HepG2 (cell line): Measurements from ENCODE around the gene RMND5A. TPM values are rescaled to one million over a fixed set of nuclear protein-coding genes. Genes with fewer than 3 reads are reported as not detected.

ENCODE experiments used
- ATAC-seq: fragments of 200-7000 bp; cut with Tn5 transposase; 3 replicates; pipeline ENCODE4 v1.9.1; 2020; ENCODE audit warnings: mild to moderate bottlenecking, moderate library complexity
- BruUV-seq: library from RNA; stranded (reverse); fragments of 400-500 nt; replicated peaks from 2 replicates; lab custom pipeline; 2021; lab: Mats Ljungman, UMichigan
- CTCF ChIA-PET: fragments of 300-600 bp; formaldehyde crosslinking; extraction: SDS; loops from one replicate; lab custom pipeline; 2021; ENCODE audit warnings: low total read pairs, inconsistent platforms, low intra/inter-chr PET ratio; lab: Yijun Ruan, JAX
- POLR2A ChIA-PET: fragments of 350-600 bp; sonication (Branson Sonifier 250); formaldehyde crosslinking; loops from one replicate; lab custom pipeline; 2020; ENCODE audit warnings: antibody characterized with exemption, inconsistent platforms; lab: Yijun Ruan, JAX
- DNase-seq: peaks from one replicate; pipeline ENCODE4 v3.0.0-alpha.2; 2015; ENCODE audit warnings: low spot score
- FAIRE-seq: peaks from 3 replicates; lab custom pipeline; 2011; peaks lifted over from hg19 to GRCh38; lab: Jason Lieb, UNC
- H2AFZ ChIP-seq: one replicate; pipeline ENCODE4 v1.6.1; 2011; ENCODE audit warnings: low read length, inconsistent platforms
- H3K27ac ChIP-seq: fragments of 300-600 bp; 3 replicates; pipeline ENCODE4 v1.8.0; 2011; ENCODE audit warnings: mixed run types, mild to moderate bottlenecking, mixed read lengths, low read length, inconsistent platforms; ENCODE audit not compliant: insufficient read depth; ENCODE audit errors: extremely low read length
- H3K27me3 ChIP-seq, 2 experiments: fragments of 200-600 bp in 1 of 2; 2 replicates in 1 of 2; 3 replicates in 1 of 2; pipeline versions ENCODE4 v1.6.0 to v1.8.0; 2011; ENCODE audit warnings: low read length in 2 of 2, mild to moderate bottlenecking in 2 of 2, moderate library complexity in 2 of 2, inconsistent platforms in 1 of 2; ENCODE audit not compliant: insufficient read depth in 2 of 2, control insufficient read depth in 1 of 2
- H3K36me3 ChIP-seq, 2 experiments: fragments of 200-600 bp in 1 of 2; replicated peaks in 1 of 2; 2 replicates in 1 of 2; 3 replicates in 1 of 2; pipeline versions ENCODE4 v1.5.1 to v1.8.0; 2011; ENCODE audit warnings: low read length in 2 of 2, inconsistent platforms in 1 of 2; ENCODE audit not compliant: insufficient read depth in 2 of 2, control insufficient read depth in 1 of 2
- H3K4me1 ChIP-seq: 2 replicates; pipeline ENCODE4 v1.5.1; 2012; ENCODE audit warnings: low read length, inconsistent platforms; ENCODE audit not compliant: insufficient read depth
- H3K4me2 ChIP-seq: 2 replicates; pipeline ENCODE4 v1.6.0; 2011; ENCODE audit warnings: low read depth, low read length, inconsistent platforms
- H3K4me3 ChIP-seq, 3 experiments: fragments of 200-600 bp in 1 of 3; sonication (generic), shearing (Covaris generic) in 1 of 3; replicated peaks in 1 of 3; 2 replicates each; pipeline ENCODE4 v1.5.1; 2011 to 2016; ENCODE audit warnings: low read length in 3 of 3, inconsistent platforms in 2 of 3, low read depth in 2 of 3, mild to moderate bottlenecking in 2 of 3, control low read depth in 1 of 3, mixed read lengths in 1 of 3; ENCODE audit not compliant: insufficient read depth in 1 of 3
- H3K79me2 ChIP-seq: one replicate; pipeline ENCODE4 v1.6.1; 2011; ENCODE audit warnings: low read length, inconsistent platforms; ENCODE audit not compliant: insufficient read depth
- H3K9ac ChIP-seq: 2 replicates; pipeline ENCODE4 v1.6.0; 2011; ENCODE audit warnings: mild to moderate bottlenecking, low read depth, low read length, inconsistent platforms; ENCODE audit not compliant: insufficient read depth
- H3K9me3 ChIP-seq: 2 replicates; pipeline ENCODE4 v1.5.1; 2012; ENCODE audit warnings: mild to moderate bottlenecking, low read length
- H4K20me1 ChIP-seq: 2 replicates; pipeline ENCODE4 v1.6.0; 2011; ENCODE audit warnings: inconsistent platforms, mild to moderate bottlenecking, low read length, moderate library complexity; ENCODE audit not compliant: insufficient read depth
- NRL ChIP-seq: sonication (generic); formaldehyde crosslinking; IDR thresholded peaks from 2 replicates; pipeline ENCODE4 v1.5.0; 2020; ENCODE audit warnings: missing genetic modification reagents, mild to moderate bottlenecking, moderate library complexity, borderline replicate concordance
- PAF1 ChIP-seq: IDR thresholded peaks from 2 replicates; pipeline ENCODE4 v1.6.1; 2016; ENCODE audit warnings: missing genetic modification reagents, missing compliant biosample characterization
- PAXIP1 ChIP-seq: sonication (generic); formaldehyde crosslinking; conservative IDR thresholded peaks from 2 replicates; pipeline ENCODE4 v1.4.0; 2020; ENCODE audit warnings: mild to moderate bottlenecking, missing genetic modification reagents, moderate library complexity
- ZMYM2 ChIP-seq: sonication (generic); formaldehyde crosslinking; IDR thresholded peaks from 2 replicates; pipeline ENCODE4 v1.8.0; 2022; ENCODE audit warnings: mild to moderate bottlenecking, missing genetic modification reagents
- WGBS: methylation state at CpG from one replicate; pipeline ENCODE4 v1.1.6; 2017; ENCODE audit warnings: low lambda C conversion rate; 5-methylcytosine and 5-hydroxymethylcytosine counted together
- in situ Hi-C: cut with HindIII; loops from 2 replicates; pipeline ENCODE4 v1.10.0; 2017; ENCODE audit warnings: low pct_unique_long_range_greater_than_20kb; ENCODE audit not compliant: extremely low pct_ligation_motif_present
- intact Hi-C: fragments of 100-400 bp; cut with micrococcal nuclease; formaldehyde crosslinking; loops from one replicate; pipeline ENCODE4 v1.10.0; 2022; ENCODE audit not compliant: unreplicated experiment
- polyA plus RNA-seq, 8 experiments: library from polyadenylated mRNA; depleted of rRNA in 3 of 8; stranded (reverse) in 7 of 8; unstranded in 1 of 8; fragments of >200 nt; fragmentation: Illumina TruSeq in 4 of 8; extraction: Trizol in 4 of 8; gene quantifications; 2 replicates each; pipeline versions ENCODE4 v1.2.1 to v1.2.3, GENCODE V29; 2011 to 2016; ENCODE audit warnings: low read depth in 4 of 8, missing spikeins in 1 of 8, mixed read lengths in 1 of 8; ENCODE audit not compliant: insufficient read depth in 1 of 8
- total RNA-seq, 5 experiments: library from RNA; depleted of rRNA; stranded (reverse); fragments of >200 nt; fragmentation: Illumina TruSeq; extraction: Trizol; gene quantifications; 2 replicates each; pipeline ENCODE4 v1.2.3, GENCODE V29; 2016; ENCODE audit warnings: low read depth in 1 of 5

Gene RMND5A
- total and polyA plus RNA-seq, 2 of the 13 experiments (the other 11 are each of a cell fraction or from before 2014, with no cell fraction given) = 31.0 to 66.4 TPM

DNA sequence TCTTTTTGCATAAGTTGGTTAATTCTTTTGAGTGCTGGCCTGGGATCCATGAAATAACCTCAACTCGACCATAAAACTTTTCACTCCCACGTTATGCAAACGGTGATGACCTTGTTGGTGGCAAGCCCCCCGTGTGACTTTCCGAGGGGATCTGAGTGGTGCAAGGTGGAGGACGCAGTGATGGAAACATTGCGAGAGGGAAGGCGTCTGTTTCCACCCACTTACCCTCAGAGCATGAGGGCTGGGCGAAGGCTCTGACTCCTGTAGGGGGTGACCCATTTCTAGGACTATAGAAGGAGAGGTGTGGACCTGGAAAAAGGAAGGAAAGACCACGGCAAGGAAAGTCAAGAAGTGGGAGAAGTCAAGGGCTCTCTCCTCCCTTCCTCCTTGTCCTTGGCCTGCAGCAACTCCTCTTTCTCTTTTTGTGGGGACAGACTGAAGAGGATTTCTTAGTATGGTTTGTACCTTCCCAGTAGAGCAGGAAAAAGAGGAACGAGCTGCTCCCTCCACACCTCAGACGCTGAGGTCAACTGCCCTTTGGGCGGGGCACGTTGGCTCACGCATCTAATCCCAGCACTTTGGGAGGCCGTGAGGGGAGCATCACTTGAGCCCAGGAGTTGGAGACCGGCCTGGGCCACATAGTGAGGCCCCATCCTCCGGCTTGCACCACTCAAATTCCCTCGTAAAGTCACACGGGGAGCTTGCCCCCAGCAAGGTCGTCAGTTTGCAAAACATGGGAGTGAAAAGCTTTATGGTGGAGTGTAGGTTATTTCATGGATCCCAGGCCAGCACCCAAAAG lies 86.2 kb downstream of the RMND5A start:
- intact Hi-C loops = loop anchor here (5.0 kb wide), 1 partner anchor 44 kb away; no protein-coding TSS in a partner anchor

More for the DNA sequence above, 86.2 kb downstream of the RMND5A start:
- Histone ChIP-seq H3K9ac (no peak overlapping the region), H3K27ac (no peak overlapping the region), H3K4me3 (peak overlapping the region in 1 of 3 experiments; percentile 67; a peak in 1 of 6 replicates), H4K20me1 (no peaks in the 10 kb centered on the region), H3K27me3 (peaks cover 0 to 7% of the 10 kb centered on the region in 2 experiments; a peak in 3 of 5 replicates), H3K79me2 (no peaks in the 10 kb centered on the region), H3K4me1 (peaks cover 24% of the 10 kb centered on the region), H3K4me2 (peak overlapping the region; percentile 99), H3K36me3 (no peaks in the 10 kb centered on the region), H3K9me3 (no peaks in the 10 kb centered on the region), H2AFZ (no peak overlapping the region)
- in situ Hi-C loops = loop anchor here (25.0 kb wide), 1 partner anchor 131 kb away; the partner anchor contains the start of gene RGPD1
- FAIRE-seq = no peak
- DNase-seq = no peak
- ATAC-seq = no peak
- ChIA-PET POLR2A (no interaction called here), CTCF (no interaction called here)
- WGBS = 54% methylated on average over 21 of the region's 21 CpGs
- BruUV-seq = no TSS peak
- TF ChIP-seq ZMYM2 (peak; percentile 10; the same call in 1 of the 2 replicates), PAXIP1 (CRISPR knock-in tag) (no peak), NRL (CRISPR knock-in tag) (0 out of 2 replicates have a peak, but pooled peaks have one; percentile 32), PAF1 (CRISPR knock-in tag) (no peak)
- TF ChIP-seq, all 625 proteins: peak for 2
